Forelimb muscle (tissue), 1 donor: ENCODE results near the gene NAP1L1. TPM values are rescaled to one million over a fixed set of nuclear protein-coding genes. Genes with fewer than 3 reads are reported as not detected.

Experiments
- DNase-seq: peaks from one replicate; pipeline ENCODE4 v3.0.0-alpha.2; 2013; ENCODE audit warnings: low read depth
- polyA plus RNA-seq: library from polyadenylated mRNA; unstranded; fragments of 120-200 nt; gene quantifications from one replicate; pipeline ENCODE4 v1.2.1, GENCODE V29; 2013; ENCODE audit not compliant: insufficient read length

NAP1L1 gene
- polyA plus RNA-seq, 1 donor = 438 TPM

GRCh38 chr12:76084863-76085519 is 506 bp upstream of the NAP1L1 start:
- DNase-seq = peak; percentile 26

GRCh38 chr12:76083246-76083903 is 1.1 kb downstream of the NAP1L1 start:
- DNase-seq = no peak

GRCh38 chr12:76081909-76082308 is 2.6 kb downstream of the NAP1L1 start:
- DNase-seq = no peak

GRCh38 chr12:76080729-76081415 is 3.6 kb downstream of the NAP1L1 start:
- no peak for DNase-seq

- DNase-seq = no peak
Measured at GRCh38 chr12:76080017-76080728, 4.3 kb downstream of the NAP1L1 start.

GRCh38 chr12:76078748-76079147 is 5.7 kb downstream of the NAP1L1 start:
- DNase-seq = no peak

GRCh38 chr12:76075448-76075847 is 9.0 kb downstream of the NAP1L1 start:
- no peak for DNase-seq

GRCh38 chr12:76074701-76075336 is 9.7 kb downstream of the NAP1L1 start:
- no peak for DNase-seq

- DNase-seq = no peak
Measured at GRCh38 chr12:76073561-76073960, 10.9 kb downstream of the NAP1L1 start.

- DNase-seq = no peak
Measured at GRCh38 chr12:76072568-76072967, 11.9 kb downstream of the NAP1L1 start.

- no peak for DNase-seq
Measured at GRCh38 chr12:76069339-76069738, 15.1 kb downstream of the NAP1L1 start.

GRCh38 chr12:76065917-76066316 is 18.6 kb downstream of the NAP1L1 start:
- DNase-seq = no peak

- DNase-seq = no peak
Measured at GRCh38 chr12:76064904-76065303, 19.6 kb downstream of the NAP1L1 start.

GRCh38 chr12:76060111-76060510 is 24.4 kb downstream of the NAP1L1 start:
- no peak for DNase-seq

GRCh38 chr12:76057326-76057725 is 27.2 kb downstream of the NAP1L1 start:
- no peak for DNase-seq

GRCh38 chr12:76055393-76055792 is 29.1 kb downstream of the NAP1L1 start:
- DNase-seq = no peak

GRCh38 chr12:76049575-76050251 is 34.8 kb downstream of the NAP1L1 start:
- no peak for DNase-seq

- no peak for DNase-seq
Measured at GRCh38 chr12:76047742-76048141, 36.7 kb downstream of the NAP1L1 start.

- no peak for DNase-seq
Measured at GRCh38 chr12:76047060-76047459, 37.4 kb downstream of the NAP1L1 start.

GRCh38 chr12:76043377-76043776 is 41.1 kb downstream of the NAP1L1 start:
- no peak for DNase-seq

GRCh38 chr12:76042147-76042546 is 42.3 kb downstream of the NAP1L1 start:
- no peak for DNase-seq
